H9 (cell line): ENCODE measurements around the gene GRID1. TPM values are rescaled to one million over a fixed set of nuclear protein-coding genes. Genes with fewer than 3 reads are reported as not detected.

Source experiments
- DNase-seq: peaks from one replicate; pipeline ENCODE4 v3.0.0-alpha.2; 2017
- H2AFZ ChIP-seq: one replicate; pipeline ENCODE4 v1.6.1; 2013; ENCODE audit warnings: mild to moderate bottlenecking, low read length, control low read depth, moderate library complexity
- H2AK5ac ChIP-seq: 2 replicates; pipeline ENCODE4 v1.6.1; 2013; ENCODE audit warnings: low read length, control low read depth, mixed read lengths; ENCODE audit not compliant: insufficient read length
- H2BK120ac ChIP-seq: one replicate; pipeline ENCODE4 v1.6.1; 2013; ENCODE audit warnings: low read depth, mild to moderate bottlenecking, low read length, control low read depth, inconsistent platforms; ENCODE audit not compliant: poor library complexity, severe bottlenecking
- H2BK12ac ChIP-seq: 2 replicates; pipeline ENCODE4 v1.6.1; 2013; ENCODE audit warnings: low read length, control low read depth, mixed read lengths, low read depth; ENCODE audit not compliant: insufficient read length
- H2BK15ac ChIP-seq: 2 replicates; pipeline ENCODE4 v1.6.1; 2013; ENCODE audit warnings: low read depth, low read length, control low read depth
- H2BK20ac ChIP-seq: one replicate; pipeline ENCODE4 v1.6.1; 2013; ENCODE audit warnings: low read depth, mild to moderate bottlenecking, low read length, control low read depth, inconsistent platforms; ENCODE audit not compliant: poor library complexity, severe bottlenecking
- H2BK5ac ChIP-seq: 2 replicates; pipeline ENCODE4 v1.6.1; 2013; ENCODE audit warnings: low read length, control low read depth, mixed read lengths; ENCODE audit not compliant: insufficient read length
- H3K14ac ChIP-seq: 2 replicates; pipeline ENCODE4 v1.6.1; 2013; ENCODE audit warnings: low read length, control low read depth; ENCODE audit not compliant: insufficient read depth
- H3K18ac ChIP-seq: 2 replicates; pipeline ENCODE4 v1.6.1; 2013; ENCODE audit warnings: low read depth, mild to moderate bottlenecking, mixed read lengths, low read length, control low read depth; ENCODE audit not compliant: insufficient read length
- H3K23ac ChIP-seq: 2 replicates; pipeline ENCODE4 v1.6.1; 2013; ENCODE audit warnings: low read length, control low read depth, mixed read lengths, low read depth; ENCODE audit not compliant: insufficient read length
- H3K23me2 ChIP-seq: 2 replicates; pipeline ENCODE4 v1.6.1; 2013; ENCODE audit warnings: low read depth, mild to moderate bottlenecking, mixed read lengths, low read length, control low read depth; ENCODE audit not compliant: insufficient read length, poor library complexity, severe bottlenecking
- H3K27ac ChIP-seq: 2 replicates; pipeline ENCODE4 v1.5.1; 2013; ENCODE audit warnings: low read length, control low read depth, mixed read lengths, low read depth; ENCODE audit not compliant: insufficient read length
- H3K27me3 ChIP-seq: 2 replicates; pipeline ENCODE4 v1.6.1; 2013; ENCODE audit warnings: low read length, control low read depth, inconsistent platforms; ENCODE audit not compliant: insufficient read depth
- H3K4ac ChIP-seq: 2 replicates; pipeline ENCODE4 v1.6.1; 2013; ENCODE audit warnings: low read depth, mild to moderate bottlenecking, control low read depth, inconsistent platforms, low read length, moderate library complexity
- H3K4me1 ChIP-seq: 2 replicates; pipeline ENCODE4 v1.6.1; 2013; ENCODE audit warnings: low read length, control low read depth, inconsistent platforms; ENCODE audit not compliant: insufficient read depth
- H3K4me2 ChIP-seq: 2 replicates; pipeline ENCODE4 v1.6.1; 2013; ENCODE audit warnings: low read length, control low read depth, mixed read lengths; ENCODE audit not compliant: insufficient read length, insufficient read depth
- H3K56ac ChIP-seq: 2 replicates; pipeline ENCODE4 v1.6.1; 2013; ENCODE audit warnings: low read depth, mild to moderate bottlenecking, mixed read lengths, low read length, control low read depth; ENCODE audit not compliant: insufficient read length
- H3K79me1 ChIP-seq: 2 replicates; pipeline ENCODE4 v1.6.1; 2013; ENCODE audit warnings: low read depth, mild to moderate bottlenecking, moderate library complexity, low read length, control low read depth, inconsistent platforms; ENCODE audit not compliant: insufficient read depth, poor library complexity, severe bottlenecking
- H3K79me2 ChIP-seq: 2 replicates; pipeline ENCODE4 v1.6.1; 2013; ENCODE audit warnings: low read length, control low read depth, inconsistent platforms; ENCODE audit not compliant: insufficient read depth
- H3K9ac ChIP-seq: 2 replicates; pipeline ENCODE4 v1.6.1; 2013; ENCODE audit warnings: low read length, control low read depth, mixed read lengths; ENCODE audit not compliant: insufficient read length; ENCODE audit errors: extremely low read depth
- H3K9me3 ChIP-seq: one replicate; pipeline ENCODE4 v1.6.1; 2013; ENCODE audit warnings: low read depth, low read length, inconsistent platforms; ENCODE audit not compliant: control insufficient read depth
- H3T11ph ChIP-seq: one replicate; pipeline ENCODE4 v1.6.1; 2013; ENCODE audit warnings: mild to moderate bottlenecking, low read length, control low read depth, inconsistent platforms
- H4K20me1 ChIP-seq: one replicate; pipeline ENCODE4 v1.6.1; 2013; ENCODE audit not compliant: control insufficient read depth, insufficient read length, insufficient read depth
- H4K5ac ChIP-seq: 2 replicates; pipeline ENCODE4 v1.6.1; 2013; ENCODE audit warnings: low read depth, mild to moderate bottlenecking, mixed read lengths, low read length, control low read depth; ENCODE audit not compliant: insufficient read length
- H4K8ac ChIP-seq: replicated peaks from 2 replicates; pipeline ENCODE4 v1.6.1; 2013; ENCODE audit warnings: low read length, control low read depth, mixed read lengths, low read depth; ENCODE audit not compliant: insufficient read length
- H4K91ac ChIP-seq: 2 replicates; pipeline ENCODE4 v1.6.1; 2013; ENCODE audit warnings: low read depth, mild to moderate bottlenecking, moderate library complexity, mixed read lengths, low read length, control low read depth; ENCODE audit not compliant: insufficient read length
- H3K27ac Mint-ChIP-seq, 3 experiments: 2 replicates in 2 of 3; 3 replicates in 1 of 3; pipeline ENCODE4 v1.8.0; 2020 to 2021; ENCODE audit warnings: mixed read lengths in 3 of 3, mild to moderate bottlenecking in 1 of 3, moderate library complexity in 1 of 3
- H3K27me3 Mint-ChIP-seq: 2 replicates; pipeline ENCODE4 v1.8.0; 2021; ENCODE audit warnings: low read depth, mild to moderate bottlenecking, moderate library complexity, mixed read lengths
- H3K36me3 Mint-ChIP-seq, 3 experiments: 2 replicates in 2 of 3; 3 replicates in 1 of 3; pipeline ENCODE4 v1.8.0; 2020 to 2021; ENCODE audit warnings: low read depth in 3 of 3, mixed read lengths in 3 of 3; ENCODE audit not compliant: insufficient read depth in 1 of 3
- H3K4me1 Mint-ChIP-seq, 2 experiments: 2 replicates each; pipeline ENCODE4 v1.8.0; 2020; ENCODE audit warnings: mixed read lengths in 2 of 2
- H3K4me3 Mint-ChIP-seq, 2 experiments: 2 replicates in 1 of 2; 3 replicates in 1 of 2; pipeline ENCODE4 v1.8.0; 2020 to 2021; ENCODE audit warnings: mild to moderate bottlenecking in 2 of 2, mixed read lengths in 2 of 2, moderate library complexity in 1 of 2
- H3K9me3 Mint-ChIP-seq, 2 experiments: 2 replicates in 1 of 2; 3 replicates in 1 of 2; pipeline ENCODE4 v1.8.0; 2020; ENCODE audit warnings: mild to moderate bottlenecking in 2 of 2, mixed read lengths in 2 of 2, moderate library complexity in 1 of 2
- CTCF ChIP-seq: fragments of 200-600 bp; sonication (generic); conservative IDR thresholded peaks from 3 replicates; pipeline ENCODE4 v1.8.0; 2021; ENCODE audit warnings: antibody characterized with exemption, mild to moderate bottlenecking
- WGBS: extraction: QIAGEN DNeasy Blood & Tissue Kit; methylation state at CpG from one replicate; pipeline ENCODE4 v1.1.7; 2013; ENCODE audit warnings: missing lambda C conversion rate, low lambda C conversion rate, mixed read lengths; ENCODE audit not compliant: insufficient read length; ENCODE audit errors: extremely low coverage; 5-methylcytosine and 5-hydroxymethylcytosine counted together
- total RNA-seq: library from RNA; stranded (reverse); gene quantifications from 2 replicates; pipeline ENCODE4 v1.2.1, GENCODE V29; 2021

GRID1 gene
- total RNA-seq, 1 experiment from 2014 or later = 0.35 TPM

- Histone ChIP-seq H3K14ac (no peak overlapping the region), H3K27me3 (no peaks in the 10 kb centered on the region), H2BK5ac (no peak overlapping the region), H3K4ac (no peak overlapping the region), H2AK5ac (no peak overlapping the region), H2BK12ac (no peak overlapping the region), H3K4me1 (no peaks in the 10 kb centered on the region), H3K23ac (no peak overlapping the region), H3K79me2 (no peaks in the 10 kb centered on the region), H2BK15ac (no peak overlapping the region), H2BK120ac (no peak overlapping the region), H3K56ac (no peak overlapping the region), H3K27ac (no peak overlapping the region), H2AFZ (no peak overlapping the region), H2BK20ac (no peak overlapping the region), H3K18ac (no peak overlapping the region), H3K79me1 (no peaks in the 10 kb centered on the region), H4K5ac (no peak overlapping the region), H4K91ac (no peak overlapping the region), H3K9ac (no peak overlapping the region), H3K23me2 (no peaks in the 10 kb centered on the region), H3K9me3 (no peaks in the 10 kb centered on the region), H4K8ac (no peak overlapping the region), H3T11ph (no peak overlapping the region), H3K4me2 (no peak overlapping the region), H4K20me1 (no peaks in the 10 kb centered on the region)
- Mint-ChIP-seq H3K4me3 (no peak overlapping the region), H3K27me3 (no peaks in the 10 kb centered on the region), H3K27ac (no peak overlapping the region; a peak in 1 of 7 replicates), H3K4me1 (no peaks in the 10 kb centered on the region), H3K9me3 (no peaks in the 10 kb centered on the region; a peak in 1 of 5 replicates), H3K36me3 (no peaks in the 10 kb centered on the region)
- DNase-seq = peak; percentile 3
- no peak for TF ChIP-seq CTCF
- WGBS = no CpG with 5 or more reads among the region's 1 CpG
Observed at GRCh38 chr10:85602713-85603112, 763.9 kb downstream of the GRID1 start.
